Suprapubic skin (tissue), 4 donors: ENCODE measurements around the gene MOB3A. TPM values are rescaled to one million over a fixed set of nuclear protein-coding genes. Genes with fewer than 3 reads are reported as not detected.

Experiments used
- DNase-seq, 2 donors: peaks; one replicate each; pipeline ENCODE4 v3.0.0-alpha.2; 2019; ENCODE audit warnings: low spot score in 2 of 2
- H3K27ac ChIP-seq: fragments of 200-600 bp; sonication (generic); one replicate; pipeline ENCODE4 v1.5.1; 2019
- H3K27me3 ChIP-seq: fragments of 200-600 bp; sonication (generic); one replicate; pipeline ENCODE4 v1.5.1; 2019
- H3K36me3 ChIP-seq: fragments of 200-600 bp; sonication (generic); one replicate; pipeline ENCODE4 v1.5.1; 2019
- H3K4me1 ChIP-seq: fragments of 200-600 bp; sonication (generic); one replicate; pipeline ENCODE4 v1.5.1; 2019
- H3K4me3 ChIP-seq: fragments of 200-600 bp; sonication (generic); one replicate; pipeline ENCODE4 v1.5.1; 2019; ENCODE audit warnings: mild to moderate bottlenecking
- H3K9me3 ChIP-seq: fragments of 200-600 bp; sonication (generic); one replicate; pipeline ENCODE4 v1.5.1; 2019
- CTCF ChIP-seq, 2 donors: fragments of 200-600 bp in 1 of 2; fragments of 450-650 bp in 1 of 2; sonication (generic) in 1 of 2; IDR thresholded peaks; one replicate each; pipeline ENCODE4 v1.5.1; 2016 to 2019; ENCODE audit warnings: antibody characterized with exemption in 2 of 2, mild to moderate bottlenecking in 1 of 2, moderate library complexity in 1 of 2
- EP300 ChIP-seq: sonication (generic); formaldehyde crosslinking; IDR thresholded peaks from one replicate; pipeline ENCODE4 v1.6.1; 2017; ENCODE audit warnings: antibody characterized with exemption
- POLR2A ChIP-seq, 2 donors: fragments of 450-650 bp; IDR thresholded peaks; one replicate each; pipeline ENCODE4 v1.6.1; 2017; ENCODE audit warnings: antibody characterized with exemption in 2 of 2, mild to moderate bottlenecking in 2 of 2, moderate library complexity in 2 of 2
- POLR2AphosphoS5 ChIP-seq, 3 donors: sonication (generic); formaldehyde crosslinking; IDR thresholded peaks; one replicate each; pipeline ENCODE4 v1.6.1; 2017; ENCODE audit warnings: antibody characterized with exemption in 3 of 3
- WGBS: methylation state at CpG from one replicate; pipeline ENCODE4 v1.1.5; 2018; 5-methylcytosine and 5-hydroxymethylcytosine counted together
- total RNA-seq, 4 donors: library from RNA; depleted of rRNA; stranded (reverse); fragments of >200 nt; gene quantifications; one replicate each; pipeline ENCODE4 v1.1.0, GENCODE V29; 2016

Gene MOB3A
- total RNA-seq, 4 donors from 2014 or later, result 23.7 to 29.4 (median 28.1) TPM

DNA sequence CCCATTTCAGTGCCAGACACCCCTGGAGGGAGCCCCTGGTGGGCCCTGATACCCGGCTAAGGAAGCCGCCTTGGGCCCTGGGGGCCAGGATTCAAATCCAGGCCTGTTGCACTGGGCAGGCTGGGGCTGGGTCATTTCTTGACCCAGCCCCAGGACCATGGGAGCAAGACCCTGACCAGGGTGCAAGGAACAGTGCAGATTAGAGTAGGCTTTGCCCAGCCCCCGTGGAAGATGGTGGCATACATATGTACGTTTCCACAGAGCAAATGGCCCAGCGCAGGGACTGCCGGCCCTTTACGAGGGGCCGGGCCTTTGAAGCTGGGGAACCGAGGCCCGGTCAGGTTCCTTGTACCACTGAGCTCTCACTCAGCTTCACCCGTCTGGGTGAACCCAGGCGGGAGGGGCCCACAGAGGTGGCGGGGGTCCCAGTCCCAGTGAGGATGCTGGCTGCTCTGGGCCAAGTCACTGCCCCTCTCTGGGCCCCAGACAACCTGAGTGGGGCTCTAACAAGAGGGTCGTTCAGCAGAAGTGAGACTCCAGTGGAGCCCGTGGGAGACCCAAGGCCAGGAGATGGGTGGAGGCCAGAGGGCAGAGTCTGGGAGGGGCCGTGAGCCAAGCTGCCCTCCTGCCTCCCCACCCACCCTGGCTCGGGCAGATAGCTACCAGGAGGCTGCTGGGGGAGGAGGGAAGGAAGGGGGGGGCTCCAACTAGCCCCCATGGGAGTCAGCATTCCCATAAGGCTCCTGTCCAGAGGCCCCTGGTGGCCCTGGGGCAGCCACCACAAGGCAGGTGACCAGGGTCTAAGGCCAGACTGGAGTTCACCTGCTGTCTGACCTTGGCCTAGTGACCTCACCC, 47.8 kb downstream of the MOB3A start:
- no peaks in the 10 kb centered on the region for H3K27me3 ChIP-seq
- H3K27ac ChIP-seq, result peak overlapping the region; percentile 93
- no peaks in the 10 kb centered on the region for H3K9me3 ChIP-seq
- TF ChIP-seq EP300, result no peak
- TF ChIP-seq CTCF (IDR thresholded peaks at IDR 0.05), result no peak
- WGBS, result 20% methylated on average over 4 of the region's 17 CpGs
- H3K4me3 ChIP-seq, result peak overlapping the region; percentile 85
- DNase-seq, result peak; percentile 64 to 69
- peaks cover 31% of the 10 kb centered on the region for H3K36me3 ChIP-seq
- H3K4me1 ChIP-seq, result peaks cover 86% of the 10 kb centered on the region

DNA sequence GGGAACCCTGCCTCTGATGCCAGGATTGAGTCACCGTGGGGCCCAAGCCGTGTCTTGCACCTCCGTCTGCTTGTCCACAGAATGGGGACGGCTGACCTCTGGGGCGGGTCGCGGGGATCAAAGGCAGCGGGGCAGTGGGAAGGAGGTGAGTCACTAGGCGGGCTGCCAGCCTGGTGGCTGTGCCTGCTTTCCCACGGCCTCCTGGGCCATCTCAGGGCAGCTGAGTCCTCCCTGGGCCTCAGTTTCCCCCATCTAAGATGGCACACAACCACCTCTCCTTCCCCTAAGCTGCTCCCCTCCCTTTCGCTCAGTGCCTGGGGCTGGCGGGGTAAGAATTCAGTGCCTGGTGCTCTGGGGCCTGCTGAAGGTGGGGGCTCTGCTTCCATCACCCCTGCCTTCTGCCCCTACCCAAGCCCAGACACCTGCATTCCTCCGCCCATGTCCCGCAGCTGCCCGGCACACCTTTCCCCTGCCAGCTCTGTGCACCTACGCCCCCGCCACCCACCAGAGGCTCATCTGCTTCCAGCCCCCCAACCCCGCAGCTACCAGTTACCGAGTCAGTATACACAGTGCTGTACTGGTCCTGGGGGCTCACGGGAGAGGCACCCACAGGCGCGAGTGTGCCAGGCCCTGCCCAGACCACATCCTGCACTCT, 48.5 kb downstream of the MOB3A start:
- H3K4me1 ChIP-seq, result peaks cover 86% of the 10 kb centered on the region
- no peaks in the 10 kb centered on the region for H3K27me3 ChIP-seq
- peak; percentile 72 to 81 for DNase-seq
- H3K4me3 ChIP-seq, result peak overlapping the region; percentile 85
- peak overlapping the region; percentile 93 for H3K27ac ChIP-seq
- 49% methylated on average over 16 of the region's 22 CpGs for WGBS
- no peak for TF ChIP-seq CTCF (IDR thresholded peaks at IDR 0.05)
- TF ChIP-seq POLR2AphosphoS5 (IDR thresholded peaks at IDR 0.05), result no peak
- H3K36me3 ChIP-seq, result peaks cover 39% of the 10 kb centered on the region
- H3K9me3 ChIP-seq, result no peaks in the 10 kb centered on the region

DNA sequence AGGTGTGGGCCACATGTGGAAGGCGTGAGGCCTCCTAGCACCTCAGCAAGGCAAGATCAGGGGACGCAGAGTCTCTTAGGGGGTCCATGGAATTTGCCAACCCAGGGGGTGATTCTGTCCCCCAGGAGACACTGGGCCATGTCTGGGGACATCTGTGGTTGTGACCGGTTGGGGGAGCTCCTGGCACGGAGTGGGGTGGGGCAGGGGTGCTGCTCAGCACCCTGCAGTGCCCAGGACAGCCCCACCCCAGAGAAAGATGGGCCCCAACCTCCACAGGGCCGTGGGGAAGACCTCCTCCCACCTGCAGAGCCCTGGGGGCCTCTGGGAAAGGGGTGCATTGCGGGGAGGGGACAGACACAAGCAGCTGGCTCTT, 49.1 kb downstream of the MOB3A start:
- Histone ChIP-seq H3K4me3 (peak overlapping the region; percentile 85), H3K27me3 (no peaks in the 10 kb centered on the region), H3K27ac (peak overlapping the region; percentile 93), H3K4me1 (peaks cover 86% of the 10 kb centered on the region), H3K9me3 (no peaks in the 10 kb centered on the region), H3K36me3 (peaks cover 39% of the 10 kb centered on the region)
- no peak for DNase-seq
- WGBS, result 65% methylated on average over 4 of the region's 6 CpGs
- TF ChIP-seq CTCF (IDR thresholded peaks at IDR 0.05), result no peak
- no peak for TF ChIP-seq EP300
- no peak for TF ChIP-seq POLR2AphosphoS5 (IDR thresholded peaks at IDR 0.05)
- no peak for TF ChIP-seq POLR2A (IDR thresholded peaks at IDR 0.05)

DNA sequence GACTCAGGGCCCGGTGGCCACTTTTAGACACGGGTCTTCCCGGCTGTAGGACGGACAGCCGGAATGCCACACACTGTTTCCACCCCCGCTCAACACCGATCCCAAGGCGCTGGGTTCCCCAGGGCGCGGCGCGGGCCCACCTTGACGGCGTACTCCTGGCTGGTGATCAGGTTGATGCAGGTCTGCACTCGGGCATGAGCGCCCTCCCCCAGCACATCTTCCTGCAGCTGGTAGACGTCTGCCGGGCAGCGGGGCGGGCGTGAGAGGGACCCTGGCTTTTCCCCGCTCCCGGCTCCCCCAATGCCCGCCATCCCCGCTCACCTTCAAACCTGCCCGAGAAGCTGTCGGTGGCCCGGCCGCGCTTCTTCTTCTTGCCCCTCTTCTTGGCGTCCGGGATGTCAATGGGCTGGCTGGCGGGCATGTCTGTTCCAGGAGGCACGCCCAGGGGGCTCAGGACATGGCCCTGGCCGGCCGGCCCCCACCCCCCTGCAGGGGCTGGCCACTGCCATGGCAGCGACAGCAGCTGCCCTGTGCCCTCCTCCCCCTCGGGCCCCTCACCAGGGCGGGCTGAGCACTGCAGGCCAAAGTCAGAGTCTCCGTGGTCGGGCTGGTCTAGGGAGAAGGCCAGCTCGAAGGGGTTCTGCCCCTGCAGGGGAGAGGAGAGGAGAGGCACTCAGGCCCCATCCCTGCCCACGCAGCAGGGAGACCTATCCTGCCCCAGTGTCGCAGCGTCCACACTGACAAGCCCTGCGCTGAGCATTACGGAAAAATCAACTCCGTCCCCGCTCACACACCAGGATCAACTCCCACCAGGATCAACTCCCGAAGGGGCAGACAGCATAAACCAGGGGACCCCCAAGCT, 49.8 kb downstream of the MOB3A start:
- 80% methylated on average over 35 of the region's 50 CpGs for WGBS
- Histone ChIP-seq H3K9me3 (no peaks in the 10 kb centered on the region), H3K4me3 (peak overlapping the region; percentile 13), H3K4me1 (peaks cover 85% of the 10 kb centered on the region), H3K36me3 (peaks cover 39% of the 10 kb centered on the region), H3K27me3 (no peaks in the 10 kb centered on the region), H3K27ac (peak overlapping the region; percentile 66)
- TF ChIP-seq POLR2A (IDR thresholded peaks at IDR 0.05) (peak in 1 of 2 donors; percentile 11), POLR2AphosphoS5 (IDR thresholded peaks at IDR 0.05) (no peak), EP300 (no peak)
- peak in 1 of 2 donors; percentile 80 for DNase-seq

DNA sequence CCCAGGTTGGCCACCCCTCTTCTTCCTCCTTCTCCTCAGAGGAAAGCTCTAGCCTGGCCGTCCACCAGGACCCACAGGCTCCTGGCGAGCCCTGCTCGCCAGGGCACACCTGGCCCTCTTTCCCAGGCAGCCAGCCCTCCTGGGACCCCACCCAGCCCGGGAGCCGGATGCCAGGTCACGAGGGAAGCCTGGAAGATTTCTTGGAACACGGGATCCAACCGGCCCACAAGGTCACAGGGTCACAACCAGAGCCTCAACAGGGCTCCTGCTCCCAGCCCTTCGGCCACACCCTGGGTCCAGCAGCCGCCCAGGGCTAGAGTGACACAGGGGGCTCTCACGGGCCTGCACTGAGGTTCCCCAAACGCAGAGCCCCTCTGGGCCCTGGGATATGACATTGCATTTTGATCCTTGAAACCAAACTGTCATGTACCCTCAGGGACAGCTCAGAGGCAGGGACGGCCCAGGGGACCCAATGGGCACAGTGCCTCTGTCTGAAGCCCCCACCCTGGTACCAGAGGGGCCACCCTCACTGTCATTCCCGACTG, 50.6 kb downstream of the MOB3A start:
- peak overlapping the region; percentile 66 for H3K27ac ChIP-seq
- DNase-seq, result peak in 1 of 2 donors; percentile 69
- TF ChIP-seq POLR2AphosphoS5 (IDR thresholded peaks at IDR 0.05) (no peak), EP300 (no peak), CTCF (IDR thresholded peaks at IDR 0.05) (no peak), POLR2A (IDR thresholded peaks at IDR 0.05) (no peak)
- no peaks in the 10 kb centered on the region for H3K9me3 ChIP-seq
- H3K4me3 ChIP-seq, result peak overlapping the region; percentile 1
- WGBS, result 67% methylated on average over 2 of the region's 14 CpGs
- H3K27me3 ChIP-seq, result no peaks in the 10 kb centered on the region
- H3K36me3 ChIP-seq, result peaks cover 46% of the 10 kb centered on the region
- H3K4me1 ChIP-seq, result peaks cover 91% of the 10 kb centered on the region
